ENCODE results near the gene MS4A10.
A peak's percentile ranks its signal among the peaks of the same experiment; 100 is the strongest.

DNA sequence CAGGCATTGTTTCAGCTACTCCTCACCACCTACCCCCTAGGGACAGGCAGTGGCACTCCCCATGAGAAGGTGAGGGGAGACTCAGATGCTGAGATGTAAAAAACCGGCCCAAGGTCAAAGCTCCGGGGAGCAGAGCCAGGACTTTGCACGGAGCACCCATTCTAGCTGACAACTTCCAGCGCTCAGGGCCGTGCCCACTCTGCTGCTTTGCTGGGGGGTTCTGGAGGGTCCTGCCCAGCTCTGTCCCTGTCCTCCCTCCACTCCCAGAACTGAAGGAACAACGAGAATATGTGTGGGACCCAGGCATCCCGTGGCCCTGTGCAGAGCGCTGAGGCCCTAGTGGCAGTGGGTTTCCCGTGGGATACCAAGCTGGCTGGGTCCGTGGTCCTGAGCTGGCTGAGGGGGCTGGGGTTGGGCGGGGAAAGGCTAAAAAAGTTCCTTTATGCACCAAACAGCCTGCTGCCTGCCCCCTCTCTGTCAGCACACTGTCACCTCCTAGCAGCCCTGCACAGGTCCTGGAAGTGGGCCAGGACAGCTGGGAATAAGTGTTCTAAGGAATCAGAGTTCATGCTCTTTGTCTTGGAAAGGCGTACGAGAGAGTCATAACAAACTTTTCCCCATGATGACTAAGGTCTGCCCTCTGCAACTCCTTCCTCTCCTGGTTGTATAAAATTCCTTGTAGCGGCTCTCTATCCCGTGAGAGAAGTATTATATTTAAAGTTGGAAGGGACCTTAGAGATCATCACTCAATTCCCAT is 1.9 kb downstream of the MS4A10 start:
- TF ChIP-seq POLR2A (IDR thresholded peaks at IDR 0.05) (no peak), POLR2AphosphoS5 (IDR thresholded peaks at IDR 0.05) (peak in 1 of 3 donors; percentile 8), EP300 (IDR thresholded peaks at IDR 0.05) (no peak)
- TF ChIP-seq, protein P1, sequence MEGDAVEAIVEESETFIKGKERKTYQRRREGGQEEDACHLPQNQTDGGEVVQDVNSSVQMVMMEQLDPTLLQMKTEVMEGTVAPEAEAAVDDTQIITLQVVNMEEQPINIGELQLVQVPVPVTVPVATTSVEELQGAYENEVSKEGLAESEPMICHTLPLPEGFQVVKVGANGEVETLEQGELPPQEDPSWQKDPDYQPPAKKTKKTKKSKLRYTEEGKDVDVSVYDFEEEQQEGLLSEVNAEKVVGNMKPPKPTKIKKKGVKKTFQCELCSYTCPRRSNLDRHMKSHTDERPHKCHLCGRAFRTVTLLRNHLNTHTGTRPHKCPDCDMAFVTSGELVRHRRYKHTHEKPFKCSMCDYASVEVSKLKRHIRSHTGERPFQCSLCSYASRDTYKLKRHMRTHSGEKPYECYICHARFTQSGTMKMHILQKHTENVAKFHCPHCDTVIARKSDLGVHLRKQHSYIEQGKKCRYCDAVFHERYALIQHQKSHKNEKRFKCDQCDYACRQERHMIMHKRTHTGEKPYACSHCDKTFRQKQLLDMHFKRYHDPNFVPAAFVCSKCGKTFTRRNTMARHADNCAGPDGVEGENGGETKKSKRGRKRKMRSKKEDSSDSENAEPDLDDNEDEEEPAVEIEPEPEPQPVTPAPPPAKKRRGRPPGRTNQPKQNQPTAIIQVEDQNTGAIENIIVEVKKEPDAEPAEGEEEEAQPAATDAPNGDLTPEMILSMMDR (IDR thresholded peaks at IDR 0.05) = no peak

Data from stomach (tissue), 4 donors.